SK-N-SH treated with all-trans-retinoic acid at 6 μM for 48 hours (cell line): ENCODE measurements around the gene WFDC10B.

Experiments
- ARNTL ChIP-seq: fragments of 450-650 bp; formaldehyde crosslinking; IDR thresholded peaks from 2 replicates; pipeline ENCODE4 v1.5.0; 2020; ENCODE audit warnings: low read depth, mild to moderate bottlenecking, moderate library complexity, borderline replicate concordance
- ESRRG ChIP-seq: fragments of 250-450 bp; sonication (Bioruptor Pico); IDR thresholded peaks from 2 replicates; pipeline ENCODE4 v1.6.1; 2021; ENCODE audit warnings: mild to moderate bottlenecking
- PPARA ChIP-seq: fragments of 250-450 bp; sonication (Bioruptor Pico); IDR thresholded peaks from 2 replicates; pipeline ENCODE4 v1.5.0; 2020; ENCODE audit warnings: mild to moderate bottlenecking, borderline replicate concordance
- RARB ChIP-seq: fragments of 250-450 bp; sonication (Bioruptor Pico); IDR thresholded peaks from 2 replicates; pipeline ENCODE4 v1.8.0; 2021; ENCODE audit warnings: mild to moderate bottlenecking, moderate library complexity
- TCF4 ChIP-seq: fragments of 250-450 bp; sonication (Bioruptor Pico); IDR thresholded peaks from 2 replicates; pipeline ENCODE4 v1.8.0; 2021; ENCODE audit warnings: mild to moderate bottlenecking, moderate library complexity, borderline replicate concordance
- TOX ChIP-seq: fragments of 250-450 bp; sonication (Bioruptor Pico); IDR thresholded peaks from 2 replicates; pipeline ENCODE4 v1.8.0; 2021; ENCODE audit warnings: mild to moderate bottlenecking, moderate library complexity, borderline replicate concordance
- ZC3H10 ChIP-seq: fragments of 250-450 bp; sonication (Bioruptor Pico); IDR thresholded peaks from 2 replicates; pipeline ENCODE4 v1.5.1; 2021; ENCODE audit warnings: mild to moderate bottlenecking, moderate library complexity
- TF ChIP-seq, protein P1 (sequence below): fragments of 250-450 bp; sonication (Bioruptor Pico); IDR thresholded peaks from 2 replicates; pipeline ENCODE4 v1.8.0; 2020; ENCODE audit warnings: mild to moderate bottlenecking, moderate library complexity, borderline replicate concordance
- TF ChIP-seq, protein P2 (sequence below): fragments of 250-450 bp; sonication (Bioruptor Pico); IDR thresholded peaks from 2 replicates; pipeline ENCODE4 v1.5.1; 2020; ENCODE audit warnings: low read depth, mild to moderate bottlenecking, moderate library complexity
- TF ChIP-seq, protein P3 (sequence below): fragments of 250-450 bp; sonication (Bioruptor Pico); IDR thresholded peaks from 2 replicates; pipeline ENCODE4 v1.8.0; 2021; ENCODE audit warnings: low read depth, mild to moderate bottlenecking, moderate library complexity, borderline replicate concordance
- TF ChIP-seq, protein P4 (sequence below): fragments of 250-450 bp; sonication (Bioruptor Pico); IDR thresholded peaks from 2 replicates; pipeline ENCODE4 v1.5.1; 2021; ENCODE audit warnings: mild to moderate bottlenecking, moderate library complexity

DNA sequence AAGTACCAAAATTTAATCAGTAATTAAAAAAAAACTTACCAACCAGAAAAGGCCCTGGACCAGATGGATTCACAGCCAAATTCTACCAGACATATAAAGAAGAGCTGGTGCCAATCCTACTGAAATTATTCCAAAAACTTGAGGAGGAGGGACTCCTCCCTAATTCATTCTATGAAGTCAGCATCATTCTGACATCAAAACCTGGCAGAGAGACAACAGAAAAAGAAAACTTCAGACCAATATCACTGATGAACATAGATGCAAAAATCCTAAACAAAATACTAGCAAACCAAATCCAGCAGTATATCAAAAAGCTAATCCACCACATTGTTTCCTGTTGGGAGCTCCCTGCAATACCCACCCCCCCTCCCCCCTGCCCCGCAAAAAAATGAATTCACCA lies 34.7 kb downstream of the WFDC10B start, which contains the start of gene WFDC11:
- TF ChIP-seq, protein P1, sequence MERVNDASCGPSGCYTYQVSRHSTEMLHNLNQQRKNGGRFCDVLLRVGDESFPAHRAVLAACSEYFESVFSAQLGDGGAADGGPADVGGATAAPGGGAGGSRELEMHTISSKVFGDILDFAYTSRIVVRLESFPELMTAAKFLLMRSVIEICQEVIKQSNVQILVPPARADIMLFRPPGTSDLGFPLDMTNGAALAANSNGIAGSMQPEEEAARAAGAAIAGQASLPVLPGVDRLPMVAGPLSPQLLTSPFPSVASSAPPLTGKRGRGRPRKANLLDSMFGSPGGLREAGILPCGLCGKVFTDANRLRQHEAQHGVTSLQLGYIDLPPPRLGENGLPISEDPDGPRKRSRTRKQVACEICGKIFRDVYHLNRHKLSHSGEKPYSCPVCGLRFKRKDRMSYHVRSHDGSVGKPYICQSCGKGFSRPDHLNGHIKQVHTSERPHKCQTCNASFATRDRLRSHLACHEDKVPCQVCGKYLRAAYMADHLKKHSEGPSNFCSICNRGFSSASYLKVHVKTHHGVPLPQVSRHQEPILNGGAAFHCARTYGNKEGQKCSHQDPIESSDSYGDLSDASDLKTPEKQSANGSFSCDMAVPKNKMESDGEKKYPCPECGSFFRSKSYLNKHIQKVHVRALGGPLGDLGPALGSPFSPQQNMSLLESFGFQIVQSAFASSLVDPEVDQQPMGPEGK (CRISPR knock-in tag), result no peak
- TF ChIP-seq, protein P2, sequence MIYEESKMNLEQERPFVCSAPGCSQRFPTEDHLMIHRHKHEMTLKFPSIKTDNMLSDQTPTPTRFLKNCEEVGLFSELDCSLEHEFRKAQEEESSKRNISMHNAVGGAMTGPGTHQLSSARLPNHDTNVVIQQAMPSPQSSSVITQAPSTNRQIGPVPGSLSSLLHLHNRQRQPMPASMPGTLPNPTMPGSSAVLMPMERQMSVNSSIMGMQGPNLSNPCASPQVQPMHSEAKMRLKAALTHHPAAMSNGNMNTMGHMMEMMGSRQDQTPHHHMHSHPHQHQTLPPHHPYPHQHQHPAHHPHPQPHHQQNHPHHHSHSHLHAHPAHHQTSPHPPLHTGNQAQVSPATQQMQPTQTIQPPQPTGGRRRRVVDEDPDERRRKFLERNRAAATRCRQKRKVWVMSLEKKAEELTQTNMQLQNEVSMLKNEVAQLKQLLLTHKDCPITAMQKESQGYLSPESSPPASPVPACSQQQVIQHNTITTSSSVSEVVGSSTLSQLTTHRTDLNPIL, result no peak
- TF ChIP-seq, protein P3, sequence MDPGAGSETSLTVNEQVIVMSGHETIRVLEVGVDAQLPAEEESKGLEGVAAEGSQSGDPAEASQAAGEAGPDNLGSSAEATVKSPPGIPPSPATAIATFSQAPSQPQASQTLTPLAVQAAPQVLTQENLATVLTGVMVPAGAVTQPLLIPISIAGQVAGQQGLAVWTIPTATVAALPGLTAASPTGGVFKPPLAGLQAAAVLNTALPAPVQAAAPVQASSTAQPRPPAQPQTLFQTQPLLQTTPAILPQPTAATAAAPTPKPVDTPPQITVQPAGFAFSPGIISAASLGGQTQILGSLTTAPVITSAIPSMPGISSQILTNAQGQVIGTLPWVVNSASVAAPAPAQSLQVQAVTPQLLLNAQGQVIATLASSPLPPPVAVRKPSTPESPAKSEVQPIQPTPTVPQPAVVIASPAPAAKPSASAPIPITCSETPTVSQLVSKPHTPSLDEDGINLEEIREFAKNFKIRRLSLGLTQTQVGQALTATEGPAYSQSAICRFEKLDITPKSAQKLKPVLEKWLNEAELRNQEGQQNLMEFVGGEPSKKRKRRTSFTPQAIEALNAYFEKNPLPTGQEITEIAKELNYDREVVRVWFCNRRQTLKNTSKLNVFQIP, result no peak
- TF ChIP-seq ZC3H10 (no peak), ESRRG (CRISPR knock-in tag) (no peak), TOX (CRISPR knock-in tag) (no peak), PPARA (no peak), ARNTL (CRISPR knock-in tag) (no peak), TCF4 (CRISPR knock-in tag) (no peak), RARB (CRISPR knock-in tag) (no peak)
- TF ChIP-seq, protein P4, sequence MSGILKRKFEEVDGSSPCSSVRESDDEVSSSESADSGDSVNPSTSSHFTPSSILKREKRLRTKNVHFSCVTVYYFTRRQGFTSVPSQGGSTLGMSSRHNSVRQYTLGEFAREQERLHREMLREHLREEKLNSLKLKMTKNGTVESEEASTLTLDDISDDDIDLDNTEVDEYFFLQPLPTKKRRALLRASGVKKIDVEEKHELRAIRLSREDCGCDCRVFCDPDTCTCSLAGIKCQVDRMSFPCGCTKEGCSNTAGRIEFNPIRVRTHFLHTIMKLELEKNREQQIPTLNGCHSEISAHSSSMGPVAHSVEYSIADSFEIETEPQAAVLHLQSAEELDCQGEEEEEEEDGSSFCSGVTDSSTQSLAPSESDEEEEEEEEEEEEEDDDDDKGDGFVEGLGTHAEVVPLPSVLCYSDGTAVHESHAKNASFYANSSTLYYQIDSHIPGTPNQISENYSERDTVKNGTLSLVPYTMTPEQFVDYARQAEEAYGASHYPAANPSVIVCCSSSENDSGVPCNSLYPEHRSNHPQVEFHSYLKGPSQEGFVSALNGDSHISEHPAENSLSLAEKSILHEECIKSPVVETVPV (CRISPR knock-in tag), result no peak
